ENCODE results near the gene FAM3B. TPM values are rescaled to one million over a fixed set of nuclear protein-coding genes. Genes with fewer than 3 reads are reported as not detected.

FAM3B gene
- total and polyA plus RNA-seq, 2 experiments from 2014 or later = 2.5 to 3.6 TPM

DNA sequence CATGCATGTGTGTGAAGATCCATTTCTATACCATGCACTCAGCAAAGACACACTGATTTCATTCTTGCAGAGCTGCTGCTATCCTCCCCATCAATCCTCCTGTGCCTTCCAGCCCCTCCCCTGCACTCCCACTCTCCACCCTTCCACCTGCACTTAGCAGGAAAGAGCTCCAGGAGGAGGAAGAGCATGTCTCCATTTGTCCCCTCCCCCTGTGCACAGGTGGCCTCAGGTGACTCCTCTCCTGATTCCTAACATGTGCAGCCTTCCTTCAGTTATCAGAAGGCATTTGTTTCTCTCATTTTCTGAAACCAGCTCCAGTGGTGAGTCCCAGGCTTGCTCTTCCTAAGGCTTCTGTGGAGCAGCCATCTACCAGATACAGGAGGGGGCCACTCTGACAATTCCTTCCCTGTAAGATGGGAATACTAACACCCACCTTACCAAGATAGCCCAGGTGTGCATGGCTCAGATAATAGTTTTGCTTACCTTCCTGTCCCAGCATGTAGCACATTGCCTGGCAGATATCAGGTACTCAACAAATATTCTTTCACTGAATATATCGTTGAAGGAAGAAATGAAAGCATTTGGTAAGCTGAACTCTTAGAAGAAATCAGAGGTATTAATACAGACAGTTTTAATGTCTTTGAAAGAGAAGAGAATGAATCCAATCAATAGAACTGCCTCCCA, 21.9 kb upstream of the FAM3B start:
- Mint-ChIP-seq H3K9me3 (peaks cover 40% of the 10 kb centered on the region), H3K4me3 (no peak overlapping the region), H3K27ac (no peak overlapping the region), H3K27me3 (ENCODE audit: insufficient read depth, low read depth, poor library complexity) (peaks cover 10% of the 10 kb centered on the region), H3K4me1 (peaks cover 3% of the 10 kb centered on the region; the same call in 2 of the 3 replicates), H3K36me3 (ENCODE audit: low read depth) (peaks cover 3% of the 10 kb centered on the region; the same call in 2 of the 3 replicates)
- no peaks in the 10 kb centered on the region for H3K4me1 ChIP-seq (ENCODE audit: insufficient read depth)
- no peaks in the 10 kb centered on the region for H3K27me3 ChIP-seq (ENCODE audit: insufficient read depth)
- H3K27ac ChIP-seq (ENCODE audit: low read depth) = no peak overlapping the region
- no peaks in the 10 kb centered on the region for H3F3A ChIP-seq (replicated peaks; ENCODE audit: low read depth)
- no peak overlapping the region for H3K4me3 ChIP-seq
- DNase-seq (ENCODE audit: low spot score) = no peak
- no peaks in the 10 kb centered on the region; the same call in 1 of the 2 replicates for H3K36me3 ChIP-seq (ENCODE audit: insufficient read depth)
- no peak for TF ChIP-seq ZNF331 (CRISPR knock-in tag; IDR thresholded peaks at IDR 0.05; ENCODE audit: low read depth)
- TF ChIP-seq NANOG (IDR thresholded peaks at IDR 0.05; ENCODE audit: borderline replicate concordance) = no peak
- no peak for TF ChIP-seq EZH2phosphoT487 (IDR thresholded peaks at IDR 0.05; ENCODE audit: unreplicated experiment)
- no peak for TF ChIP-seq JUNB (IDR thresholded peaks at IDR 0.05; ENCODE audit: unreplicated experiment)
- no peak for TF ChIP-seq CREB1 (CRISPR knock-in tag; IDR thresholded peaks at IDR 0.05; ENCODE audit: low read depth)
- TF ChIP-seq, protein P1, sequence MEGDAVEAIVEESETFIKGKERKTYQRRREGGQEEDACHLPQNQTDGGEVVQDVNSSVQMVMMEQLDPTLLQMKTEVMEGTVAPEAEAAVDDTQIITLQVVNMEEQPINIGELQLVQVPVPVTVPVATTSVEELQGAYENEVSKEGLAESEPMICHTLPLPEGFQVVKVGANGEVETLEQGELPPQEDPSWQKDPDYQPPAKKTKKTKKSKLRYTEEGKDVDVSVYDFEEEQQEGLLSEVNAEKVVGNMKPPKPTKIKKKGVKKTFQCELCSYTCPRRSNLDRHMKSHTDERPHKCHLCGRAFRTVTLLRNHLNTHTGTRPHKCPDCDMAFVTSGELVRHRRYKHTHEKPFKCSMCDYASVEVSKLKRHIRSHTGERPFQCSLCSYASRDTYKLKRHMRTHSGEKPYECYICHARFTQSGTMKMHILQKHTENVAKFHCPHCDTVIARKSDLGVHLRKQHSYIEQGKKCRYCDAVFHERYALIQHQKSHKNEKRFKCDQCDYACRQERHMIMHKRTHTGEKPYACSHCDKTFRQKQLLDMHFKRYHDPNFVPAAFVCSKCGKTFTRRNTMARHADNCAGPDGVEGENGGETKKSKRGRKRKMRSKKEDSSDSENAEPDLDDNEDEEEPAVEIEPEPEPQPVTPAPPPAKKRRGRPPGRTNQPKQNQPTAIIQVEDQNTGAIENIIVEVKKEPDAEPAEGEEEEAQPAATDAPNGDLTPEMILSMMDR (conservative IDR thresholded peaks at IDR 0.05; ENCODE audit: low read depth in 2 of 2) = no peak
- no peak for TF ChIP-seq ZNF114 (CRISPR knock-in tag; IDR thresholded peaks at IDR 0.05)
- no peak for TF ChIP-seq POLR2AphosphoS5 (IDR thresholded peaks at IDR 0.05; ENCODE audit: low read depth)
- TF ChIP-seq STAT1 (IDR thresholded peaks at IDR 0.05; ENCODE audit: unreplicated experiment) = no peak
- TF ChIP-seq, protein P2, sequence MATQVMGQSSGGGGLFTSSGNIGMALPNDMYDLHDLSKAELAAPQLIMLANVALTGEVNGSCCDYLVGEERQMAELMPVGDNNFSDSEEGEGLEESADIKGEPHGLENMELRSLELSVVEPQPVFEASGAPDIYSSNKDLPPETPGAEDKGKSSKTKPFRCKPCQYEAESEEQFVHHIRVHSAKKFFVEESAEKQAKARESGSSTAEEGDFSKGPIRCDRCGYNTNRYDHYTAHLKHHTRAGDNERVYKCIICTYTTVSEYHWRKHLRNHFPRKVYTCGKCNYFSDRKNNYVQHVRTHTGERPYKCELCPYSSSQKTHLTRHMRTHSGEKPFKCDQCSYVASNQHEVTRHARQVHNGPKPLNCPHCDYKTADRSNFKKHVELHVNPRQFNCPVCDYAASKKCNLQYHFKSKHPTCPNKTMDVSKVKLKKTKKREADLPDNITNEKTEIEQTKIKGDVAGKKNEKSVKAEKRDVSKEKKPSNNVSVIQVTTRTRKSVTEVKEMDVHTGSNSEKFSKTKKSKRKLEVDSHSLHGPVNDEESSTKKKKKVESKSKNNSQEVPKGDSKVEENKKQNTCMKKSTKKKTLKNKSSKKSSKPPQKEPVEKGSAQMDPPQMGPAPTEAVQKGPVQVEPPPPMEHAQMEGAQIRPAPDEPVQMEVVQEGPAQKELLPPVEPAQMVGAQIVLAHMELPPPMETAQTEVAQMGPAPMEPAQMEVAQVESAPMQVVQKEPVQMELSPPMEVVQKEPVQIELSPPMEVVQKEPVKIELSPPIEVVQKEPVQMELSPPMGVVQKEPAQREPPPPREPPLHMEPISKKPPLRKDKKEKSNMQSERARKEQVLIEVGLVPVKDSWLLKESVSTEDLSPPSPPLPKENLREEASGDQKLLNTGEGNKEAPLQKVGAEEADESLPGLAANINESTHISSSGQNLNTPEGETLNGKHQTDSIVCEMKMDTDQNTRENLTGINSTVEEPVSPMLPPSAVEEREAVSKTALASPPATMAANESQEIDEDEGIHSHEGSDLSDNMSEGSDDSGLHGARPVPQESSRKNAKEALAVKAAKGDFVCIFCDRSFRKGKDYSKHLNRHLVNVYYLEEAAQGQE (IDR thresholded peaks at IDR 0.05; ENCODE audit: unreplicated experiment) = no peak
- TF ChIP-seq, protein P3, sequence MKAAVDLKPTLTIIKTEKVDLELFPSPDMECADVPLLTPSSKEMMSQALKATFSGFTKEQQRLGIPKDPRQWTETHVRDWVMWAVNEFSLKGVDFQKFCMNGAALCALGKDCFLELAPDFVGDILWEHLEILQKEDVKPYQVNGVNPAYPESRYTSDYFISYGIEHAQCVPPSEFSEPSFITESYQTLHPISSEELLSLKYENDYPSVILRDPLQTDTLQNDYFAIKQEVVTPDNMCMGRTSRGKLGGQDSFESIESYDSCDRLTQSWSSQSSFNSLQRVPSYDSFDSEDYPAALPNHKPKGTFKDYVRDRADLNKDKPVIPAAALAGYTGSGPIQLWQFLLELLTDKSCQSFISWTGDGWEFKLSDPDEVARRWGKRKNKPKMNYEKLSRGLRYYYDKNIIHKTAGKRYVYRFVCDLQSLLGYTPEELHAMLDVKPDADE (IDR thresholded peaks at IDR 0.05) = no peak
- TF ChIP-seq, protein P4, sequence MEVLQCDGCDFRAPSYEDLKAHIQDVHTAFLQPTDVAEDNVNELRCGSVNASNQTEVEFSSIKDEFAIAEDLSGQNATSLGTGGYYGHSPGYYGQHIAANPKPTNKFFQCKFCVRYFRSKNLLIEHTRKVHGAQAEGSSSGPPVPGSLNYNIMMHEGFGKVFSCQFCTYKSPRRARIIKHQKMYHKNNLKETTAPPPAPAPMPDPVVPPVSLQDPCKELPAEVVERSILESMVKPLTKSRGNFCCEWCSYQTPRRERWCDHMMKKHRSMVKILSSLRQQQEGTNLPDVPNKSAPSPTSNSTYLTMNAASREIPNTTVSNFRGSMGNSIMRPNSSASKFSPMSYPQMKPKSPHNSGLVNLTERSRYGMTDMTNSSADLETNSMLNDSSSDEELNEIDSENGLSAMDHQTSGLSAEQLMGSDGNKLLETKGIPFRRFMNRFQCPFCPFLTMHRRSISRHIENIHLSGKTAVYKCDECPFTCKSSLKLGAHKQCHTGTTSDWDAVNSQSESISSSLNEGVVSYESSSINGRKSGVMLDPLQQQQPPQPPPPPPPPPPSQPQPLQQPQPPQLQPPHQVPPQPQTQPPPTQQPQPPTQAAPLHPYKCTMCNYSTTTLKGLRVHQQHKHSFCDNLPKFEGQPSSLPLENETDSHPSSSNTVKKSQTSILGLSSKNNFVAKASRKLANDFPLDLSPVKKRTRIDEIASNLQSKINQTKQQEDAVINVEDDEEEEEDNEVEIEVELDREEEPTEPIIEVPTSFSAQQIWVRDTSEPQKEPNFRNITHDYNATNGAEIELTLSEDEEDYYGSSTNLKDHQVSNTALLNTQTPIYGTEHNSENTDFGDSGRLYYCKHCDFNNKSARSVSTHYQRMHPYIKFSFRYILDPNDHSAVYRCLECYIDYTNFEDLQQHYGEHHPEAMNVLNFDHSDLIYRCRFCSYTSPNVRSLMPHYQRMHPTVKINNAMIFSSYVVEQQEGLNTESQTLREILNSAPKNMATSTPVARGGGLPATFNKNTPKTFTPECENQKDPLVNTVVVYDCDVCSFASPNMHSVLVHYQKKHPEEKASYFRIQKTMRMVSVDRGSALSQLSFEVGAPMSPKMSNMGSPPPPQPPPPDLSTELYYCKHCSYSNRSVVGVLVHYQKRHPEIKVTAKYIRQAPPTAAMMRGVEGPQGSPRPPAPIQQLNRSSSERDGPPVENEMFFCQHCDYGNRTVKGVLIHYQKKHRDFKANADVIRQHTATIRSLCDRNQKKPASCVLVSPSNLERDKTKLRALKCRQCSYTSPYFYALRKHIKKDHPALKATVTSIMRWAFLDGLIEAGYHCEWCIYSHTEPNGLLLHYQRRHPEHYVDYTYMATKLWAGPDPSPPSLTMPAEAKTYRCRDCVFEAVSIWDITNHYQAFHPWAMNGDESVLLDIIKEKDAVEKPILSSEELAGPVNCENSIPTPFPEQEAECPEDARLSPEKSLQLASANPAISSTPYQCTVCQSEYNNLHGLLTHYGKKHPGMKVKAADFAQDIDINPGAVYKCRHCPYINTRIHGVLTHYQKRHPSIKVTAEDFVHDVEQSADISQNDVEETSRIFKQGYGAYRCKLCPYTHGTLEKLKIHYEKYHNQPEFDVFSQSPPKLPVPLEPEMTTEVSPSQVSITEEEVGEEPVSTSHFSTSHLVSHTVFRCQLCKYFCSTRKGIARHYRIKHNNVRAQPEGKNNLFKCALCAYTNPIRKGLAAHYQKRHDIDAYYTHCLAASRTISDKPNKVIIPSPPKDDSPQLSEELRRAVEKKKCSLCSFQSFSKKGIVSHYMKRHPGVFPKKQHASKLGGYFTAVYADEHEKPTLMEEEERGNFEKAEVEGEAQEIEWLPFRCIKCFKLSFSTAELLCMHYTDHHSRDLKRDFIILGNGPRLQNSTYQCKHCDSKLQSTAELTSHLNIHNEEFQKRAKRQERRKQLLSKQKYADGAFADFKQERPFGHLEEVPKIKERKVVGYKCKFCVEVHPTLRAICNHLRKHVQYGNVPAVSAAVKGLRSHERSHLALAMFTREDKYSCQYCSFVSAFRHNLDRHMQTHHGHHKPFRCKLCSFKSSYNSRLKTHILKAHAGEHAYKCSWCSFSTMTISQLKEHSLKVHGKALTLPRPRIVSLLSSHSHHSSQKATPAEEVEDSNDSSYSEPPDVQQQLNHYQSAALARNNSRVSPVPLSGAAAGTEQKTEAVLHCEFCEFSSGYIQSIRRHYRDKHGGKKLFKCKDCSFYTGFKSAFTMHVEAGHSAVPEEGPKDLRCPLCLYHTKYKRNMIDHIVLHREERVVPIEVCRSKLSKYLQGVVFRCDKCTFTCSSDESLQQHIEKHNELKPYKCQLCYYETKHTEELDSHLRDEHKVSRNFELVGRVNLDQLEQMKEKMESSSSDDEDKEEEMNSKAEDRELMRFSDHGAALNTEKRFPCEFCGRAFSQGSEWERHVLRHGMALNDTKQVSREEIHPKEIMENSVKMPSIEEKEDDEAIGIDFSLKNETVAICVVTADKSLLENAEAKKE (CRISPR knock-in tag; IDR thresholded peaks at IDR 0.05) = no peak
- H3K4me2 ChIP-seq = no peak overlapping the region
- H3K79me2 ChIP-seq (replicated peaks; ENCODE audit: insufficient read depth) = no peaks in the 10 kb centered on the region
- H2AFZ ChIP-seq = no peak overlapping the region
- ATAC-seq = no peak
- H4K20me1 ChIP-seq (replicated peaks; ENCODE audit: insufficient read depth) = no peaks in the 10 kb centered on the region
- no peaks in the 10 kb centered on the region for H3K9me2 ChIP-seq (ENCODE audit: insufficient read depth)

Data from GM23338 (cell line).